BJ (cell line): ENCODE measurements around the gene SQOR. TPM values are rescaled to one million over a fixed set of nuclear protein-coding genes. Genes with fewer than 3 reads are reported as not detected.

Source experiments
- CTCF ChIA-PET: fragments of 350-600 bp; formaldehyde crosslinking; extraction: SDS; loops from one replicate; lab custom pipeline; 2021; ENCODE audit warnings: antibody characterized with exemption, inconsistent platforms; lab: Yijun Ruan, JAX
- POLR2A ChIA-PET: fragments of 300-600 bp; sonication (Branson Sonifier 250); formaldehyde crosslinking; extraction: SDS; loops from one replicate; lab custom pipeline; 2021; ENCODE audit warnings: antibody characterized with exemption; lab: Charles Lee
- DNase-seq: peaks from one replicate; pipeline ENCODE4 v3.0.0-alpha.2; 2011; ENCODE audit warnings: low read depth
- H3K27me3 ChIP-seq: 2 replicates; pipeline ENCODE4 v1.6.0; 2011; ENCODE audit warnings: low read length; ENCODE audit not compliant: control insufficient read depth, insufficient read depth
- H3K36me3 ChIP-seq: 2 replicates; pipeline ENCODE4 v1.5.1; 2011; ENCODE audit warnings: low read length; ENCODE audit not compliant: control insufficient read depth, insufficient read depth
- H3K4me3 ChIP-seq: 2 replicates; pipeline ENCODE4 v1.5.1; 2011; ENCODE audit warnings: low read depth, mild to moderate bottlenecking, control low read depth, low read length
- polyA plus RNA-seq: library from polyadenylated mRNA; depleted of rRNA; stranded (reverse); fragments of >200 nt; gene quantifications from 2 replicates; pipeline ENCODE4 v1.2.3, GENCODE V29; 2011; rRNA removed
- small RNA-seq: library from RNA; depleted of rRNA; stranded (forward); fragments of <200 nt; gene quantifications from one replicate; pipeline ENCODE3, GENCODE V24; 2012; ENCODE audit warnings: low replicate concordance, low read depth; ENCODE audit not compliant: insufficient read length
- TF ChIP-seq, protein P1 (sequence below): IDR thresholded peaks from 2 replicates; pipeline ENCODE4 v1.5.1; 2011; ENCODE audit warnings: low read depth, mild to moderate bottlenecking, control low read depth, inconsistent platforms, low read length, moderate library complexity; ENCODE audit not compliant: insufficient read depth

Gene SQOR
- polyA plus RNA-seq, 1 experiment = 40.6 TPM

DNA sequence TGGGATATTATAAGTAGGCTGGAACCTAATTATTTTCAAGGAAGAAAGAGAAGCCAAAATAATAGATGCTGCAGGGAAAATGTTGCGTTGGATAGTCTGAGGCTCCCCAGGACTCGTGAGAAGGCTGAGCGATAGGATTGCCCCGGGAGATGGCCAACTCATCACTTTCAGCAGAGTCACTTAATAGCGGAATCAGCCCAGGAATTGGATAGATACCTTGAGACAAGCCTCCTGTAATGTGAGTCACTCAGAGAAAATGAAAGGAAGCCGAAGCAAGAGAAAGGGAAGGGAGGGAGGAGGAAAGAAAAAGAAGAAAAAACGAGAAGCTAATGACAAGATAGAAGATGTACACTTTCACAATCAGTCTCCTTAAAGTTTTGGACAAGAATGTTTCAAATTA lies 94.3 kb downstream of the SQOR start:
- POLR2A ChIA-PET = no interaction called here
- CTCF ChIA-PET = no interaction called here
- Histone ChIP-seq H3K4me3 (no peak overlapping the region), H3K36me3 (no peaks in the 10 kb centered on the region), H3K27me3 (no peaks in the 10 kb centered on the region)
- DNase-seq = no peak
- TF ChIP-seq, protein P1, sequence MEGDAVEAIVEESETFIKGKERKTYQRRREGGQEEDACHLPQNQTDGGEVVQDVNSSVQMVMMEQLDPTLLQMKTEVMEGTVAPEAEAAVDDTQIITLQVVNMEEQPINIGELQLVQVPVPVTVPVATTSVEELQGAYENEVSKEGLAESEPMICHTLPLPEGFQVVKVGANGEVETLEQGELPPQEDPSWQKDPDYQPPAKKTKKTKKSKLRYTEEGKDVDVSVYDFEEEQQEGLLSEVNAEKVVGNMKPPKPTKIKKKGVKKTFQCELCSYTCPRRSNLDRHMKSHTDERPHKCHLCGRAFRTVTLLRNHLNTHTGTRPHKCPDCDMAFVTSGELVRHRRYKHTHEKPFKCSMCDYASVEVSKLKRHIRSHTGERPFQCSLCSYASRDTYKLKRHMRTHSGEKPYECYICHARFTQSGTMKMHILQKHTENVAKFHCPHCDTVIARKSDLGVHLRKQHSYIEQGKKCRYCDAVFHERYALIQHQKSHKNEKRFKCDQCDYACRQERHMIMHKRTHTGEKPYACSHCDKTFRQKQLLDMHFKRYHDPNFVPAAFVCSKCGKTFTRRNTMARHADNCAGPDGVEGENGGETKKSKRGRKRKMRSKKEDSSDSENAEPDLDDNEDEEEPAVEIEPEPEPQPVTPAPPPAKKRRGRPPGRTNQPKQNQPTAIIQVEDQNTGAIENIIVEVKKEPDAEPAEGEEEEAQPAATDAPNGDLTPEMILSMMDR = no peak

DNA sequence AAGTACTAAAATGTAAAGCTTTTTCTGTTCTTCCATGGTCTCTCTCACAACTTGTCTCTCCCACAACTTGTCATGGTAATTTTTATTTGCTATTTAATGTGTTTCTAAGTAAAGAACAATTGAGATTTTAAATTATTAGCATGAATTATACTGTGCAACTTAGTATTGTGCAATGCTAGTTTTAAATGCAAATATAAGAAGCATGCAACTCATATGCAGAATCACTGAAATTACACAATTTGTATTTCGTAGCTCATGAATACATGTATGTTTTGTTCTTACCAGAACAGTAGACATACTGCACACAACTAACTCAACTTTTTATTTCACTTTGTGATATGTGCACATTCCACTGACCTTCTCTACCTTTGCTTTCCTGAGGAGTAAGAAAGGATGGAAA lies 96.5 kb downstream of the SQOR start:
- Histone ChIP-seq H3K27me3 (no peaks in the 10 kb centered on the region), H3K4me3 (no peak overlapping the region), H3K36me3 (no peaks in the 10 kb centered on the region)
- CTCF ChIA-PET = interaction anchor here (1.3 kb wide), 1 partner anchor 26 kb away, joined by 3 read pairs; no protein-coding TSS in a partner anchor
- TF ChIP-seq, protein P1 = no peak
- POLR2A ChIA-PET = no interaction called here
- DNase-seq = no peak

DNA sequence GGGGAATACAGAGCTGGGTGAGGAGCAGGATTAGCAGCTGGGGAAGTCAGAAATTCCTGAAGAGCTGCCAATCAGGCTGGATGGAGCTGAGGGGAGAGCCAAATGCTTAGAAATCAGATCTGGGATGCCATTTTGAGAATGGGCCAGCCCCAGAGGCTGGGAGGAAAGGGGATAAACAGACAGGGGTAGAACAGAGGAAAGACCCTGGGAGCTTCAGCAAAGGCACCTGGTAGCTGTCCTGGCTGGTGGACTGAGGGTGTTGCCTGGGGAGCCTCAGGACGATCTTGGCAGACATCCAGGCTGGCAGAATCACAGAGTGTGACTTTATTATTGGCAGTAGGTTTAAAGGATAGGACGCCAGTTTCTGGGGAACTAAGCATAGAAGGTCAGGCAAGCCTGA lies 97.8 kb downstream of the SQOR start:
- Histone ChIP-seq H3K4me3 (no peak overlapping the region), H3K36me3 (no peaks in the 10 kb centered on the region), H3K27me3 (no peaks in the 10 kb centered on the region)
- DNase-seq = no peak
- ChIA-PET POLR2A (no interaction called here), CTCF (interaction anchor here (1.1 to 1.6 kb wide), 3 partner anchors 14 to 27 kb away, joined by 3 to 6 read pairs (median 3); no protein-coding TSS in a partner anchor)
- TF ChIP-seq, protein P1 = no peak

DNA sequence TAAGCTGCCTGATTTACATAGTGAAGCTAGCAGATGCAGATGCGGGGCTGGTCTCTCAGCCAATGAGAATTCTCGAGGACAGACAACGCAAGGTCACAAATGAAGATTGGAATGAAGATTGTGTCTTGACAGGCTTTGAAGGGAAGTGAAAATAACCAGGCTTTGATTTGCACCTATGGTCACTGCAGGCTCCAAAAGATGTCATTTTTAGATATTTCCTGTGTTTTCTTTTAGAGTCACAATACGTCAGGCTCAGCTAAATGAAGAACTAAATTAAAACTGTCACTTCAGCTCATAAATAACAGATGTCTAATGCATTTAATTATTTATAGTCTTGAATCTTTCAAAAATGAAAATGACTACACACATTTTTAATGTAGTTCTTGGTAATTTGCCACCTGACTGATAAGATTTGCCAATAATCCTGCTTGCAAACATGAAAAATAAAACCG lies 99.5 kb downstream of the SQOR start:
- ChIA-PET CTCF (no interaction called here), POLR2A (no interaction called here)
- TF ChIP-seq, protein P1 = no peak
- no peaks in the 10 kb centered on the region for H3K27me3 ChIP-seq
- no peak for DNase-seq
- no peaks in the 10 kb centered on the region for H3K36me3 ChIP-seq
- H3K4me3 ChIP-seq = no peak overlapping the region

Small RNAs within 50 kb of the gene (small RNA-seq; reads per million reads assigned to genes)
- gene RF00019 = not detected

Other genes with a start within 250 kb of the SQOR start
- 5.2 and 7.1 TPM in 2 replicates for gene SLC30A4, start 112.3 kb upstream of the SQOR start, polyA plus RNA-seq
- 12.4 and 18.8 TPM in 2 replicates for gene BLOC1S6, start 47.6 kb upstream of the SQOR start, polyA plus RNA-seq